ENCODE results near the gene TMEM127.
"Not testable (repeated sequence)": the region's sequence is repeated elsewhere in the genome, so short reads cannot be mapped to it uniquely, and the experiment has no call there.

Gene TMEM127

GRCh38 chr2:96262306-96262705 lies 3.5 kb downstream of the TMEM127 start:
- no peak for DNase-seq

DNA sequence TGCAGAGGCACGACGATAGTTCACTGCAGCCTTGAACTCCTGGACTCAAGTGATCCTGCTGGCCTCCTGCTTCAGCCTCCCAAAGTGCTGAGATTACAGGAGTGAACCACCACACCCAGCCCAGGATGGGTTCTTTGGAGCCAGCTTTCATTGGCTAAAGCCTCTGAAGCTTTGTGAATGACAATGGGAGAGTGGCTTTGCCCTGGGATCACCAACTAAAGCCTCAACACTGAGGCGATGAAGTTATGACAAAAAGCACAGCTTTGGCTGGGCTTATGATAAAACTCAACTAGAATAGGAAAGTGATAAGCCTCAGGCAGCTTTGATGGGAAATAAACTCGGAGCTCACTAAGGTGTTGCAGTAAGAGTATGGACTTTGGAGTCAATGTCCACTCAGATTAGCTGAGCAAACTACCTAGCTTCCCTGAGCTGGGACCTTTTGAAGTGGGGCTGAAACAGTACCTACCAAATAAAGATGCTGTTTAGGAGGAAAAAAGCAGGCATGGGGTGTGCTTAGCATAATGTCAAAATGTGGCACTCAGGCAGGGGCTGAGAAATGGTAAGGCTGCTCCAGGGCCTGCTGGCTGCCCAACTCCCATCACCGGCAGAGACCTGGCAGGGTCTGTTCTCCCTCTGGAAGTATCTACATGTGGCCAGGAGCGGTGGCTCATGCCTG lies 4.3 kb downstream of the TMEM127 start:
- DNase-seq, result no peak

DNA sequence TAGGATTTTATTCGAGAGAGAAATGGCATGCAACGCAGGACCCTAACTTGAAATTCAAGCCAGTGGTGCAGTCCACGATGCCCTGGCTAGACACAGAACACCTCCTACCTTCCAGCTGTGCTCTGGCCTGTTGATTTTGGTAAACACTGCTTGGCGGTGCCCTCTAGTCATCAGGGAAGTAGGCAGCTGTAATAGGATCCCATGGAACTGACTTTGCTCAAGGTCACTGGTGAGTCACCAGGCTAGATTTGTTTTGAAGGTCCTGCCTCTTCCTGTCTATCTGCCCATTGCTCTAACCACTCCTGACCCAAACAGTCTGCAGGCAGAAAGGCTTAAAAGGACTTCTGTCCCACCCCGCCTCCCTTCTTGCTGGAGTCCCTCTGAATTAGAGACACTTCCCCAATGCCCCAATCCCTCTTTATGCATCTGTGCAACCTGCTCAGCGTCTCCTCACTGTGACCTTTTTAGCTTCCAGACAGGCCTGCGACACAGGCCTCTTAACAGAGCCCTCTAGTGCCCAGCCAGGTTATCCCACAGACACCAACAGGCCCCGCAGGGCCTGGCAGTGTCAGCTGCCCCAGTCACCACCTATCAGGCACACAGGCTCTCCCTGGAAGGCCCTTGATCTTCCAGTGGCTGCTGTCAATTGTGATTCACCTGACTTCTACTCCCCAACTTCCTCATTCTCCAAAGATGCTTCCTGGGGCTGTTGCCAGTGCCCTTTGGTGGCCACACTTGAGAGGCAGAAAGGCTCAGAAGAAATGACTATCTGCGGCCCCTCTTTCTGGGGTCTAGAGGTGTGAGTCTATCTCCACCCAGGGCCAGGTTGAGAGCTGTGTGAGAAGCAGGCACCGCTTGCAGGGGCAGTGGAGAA lies 5.2 kb downstream of the TMEM127 start:
- peak in 1 of 2 experiments; percentile 11 for DNase-seq

DNA sequence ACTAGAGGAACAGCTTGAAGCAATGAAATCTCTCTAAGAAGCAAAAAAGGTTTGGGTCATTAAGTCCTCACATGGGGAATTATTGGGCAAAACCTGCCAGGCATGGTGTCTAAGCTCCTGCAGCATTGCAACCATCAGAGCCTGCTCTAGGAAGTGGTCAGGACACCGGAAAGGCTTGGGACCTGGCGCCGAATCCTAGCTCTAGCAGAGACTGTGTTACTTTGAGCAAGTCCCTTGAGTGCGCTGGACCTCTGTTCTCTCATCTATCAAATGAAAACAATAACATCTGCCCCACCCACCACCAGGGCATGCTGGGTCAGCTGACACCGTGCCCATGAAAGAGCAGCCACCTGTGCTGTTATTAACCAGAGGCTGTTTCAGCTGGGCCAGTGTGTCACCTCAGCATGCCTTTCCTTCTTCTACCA lies 6.3 kb downstream of the TMEM127 start:
- DNase-seq, result no peak

DNA sequence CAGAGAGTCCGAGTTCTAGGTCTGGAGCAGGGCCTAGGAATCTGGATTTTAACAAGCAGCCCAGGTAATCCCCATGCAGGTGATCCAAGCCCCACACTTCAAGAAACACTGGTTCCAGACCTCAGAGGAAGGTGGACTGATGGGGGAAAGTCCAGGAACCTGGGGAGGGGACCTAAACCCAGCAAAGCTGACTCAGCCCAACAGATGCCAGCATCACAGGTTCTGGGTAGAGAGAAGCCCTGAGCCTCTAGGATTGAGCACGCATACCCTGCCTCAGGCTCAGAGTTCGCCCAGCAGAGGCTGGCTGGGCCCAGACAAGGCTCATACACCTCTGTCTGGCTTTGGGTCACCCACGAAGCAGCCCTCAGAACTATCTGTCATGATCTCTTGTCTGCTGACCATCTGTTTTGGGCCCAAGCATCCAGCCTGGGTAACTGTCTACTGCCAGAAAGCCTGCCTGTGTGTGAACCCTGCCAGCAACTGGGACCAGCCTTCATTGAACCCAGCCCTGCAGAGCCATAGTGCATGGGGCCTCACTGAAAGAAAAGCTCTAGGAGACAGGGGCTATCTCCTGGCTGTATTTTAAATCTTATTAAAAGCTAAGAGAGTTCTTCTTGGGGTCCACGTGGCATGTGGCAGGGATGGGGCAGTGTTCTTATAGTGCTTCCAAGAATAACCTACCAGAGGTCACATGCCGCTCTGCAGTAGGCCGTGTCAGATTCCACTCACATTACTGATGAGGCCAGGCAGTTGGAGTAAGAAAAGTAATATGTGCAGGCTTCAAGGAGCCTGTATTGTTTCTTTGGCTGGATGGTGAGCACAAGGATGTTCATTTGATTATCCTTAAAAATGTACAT lies 7.4 kb downstream of the TMEM127 start:
- DNase-seq, result no peak

- not testable (repeated sequence) for DNase-seq
These were observed 8.1 kb downstream of the TMEM127 start for GRCh38 chr2:96257744-96258143.

DNA sequence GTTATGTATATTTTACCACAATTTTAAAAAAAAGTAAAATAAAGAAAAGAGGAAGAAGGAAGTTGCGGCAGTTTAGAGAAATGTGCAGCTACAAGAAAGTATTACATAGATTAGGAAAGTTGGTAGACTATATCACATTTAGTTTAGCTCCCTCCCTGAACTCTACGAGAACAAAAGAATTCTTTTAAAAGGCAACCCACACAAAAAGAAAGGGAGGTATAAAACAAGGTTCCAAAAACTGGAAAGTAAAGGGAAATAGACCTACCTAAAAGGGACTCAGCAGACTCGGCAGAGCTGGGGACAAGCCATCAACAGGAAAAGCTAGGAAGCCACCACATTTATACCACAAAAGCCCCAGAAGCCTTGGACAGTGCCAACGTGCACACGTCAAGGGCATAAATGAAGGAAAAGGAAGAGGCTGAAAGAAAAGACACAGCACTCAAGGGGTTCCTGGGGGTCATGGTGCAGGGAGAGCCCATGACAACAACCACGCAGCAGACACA lies 9.1 kb downstream of the TMEM127 start:
- no peak for DNase-seq

- DNase-seq, result no peak
These were observed 11.2 kb downstream of the TMEM127 start for GRCh38 chr2:96254571-96254970.

GRCh38 chr2:96253006-96253405 lies 12.8 kb downstream of the TMEM127 start:
- DNase-seq, result no peak

DNA sequence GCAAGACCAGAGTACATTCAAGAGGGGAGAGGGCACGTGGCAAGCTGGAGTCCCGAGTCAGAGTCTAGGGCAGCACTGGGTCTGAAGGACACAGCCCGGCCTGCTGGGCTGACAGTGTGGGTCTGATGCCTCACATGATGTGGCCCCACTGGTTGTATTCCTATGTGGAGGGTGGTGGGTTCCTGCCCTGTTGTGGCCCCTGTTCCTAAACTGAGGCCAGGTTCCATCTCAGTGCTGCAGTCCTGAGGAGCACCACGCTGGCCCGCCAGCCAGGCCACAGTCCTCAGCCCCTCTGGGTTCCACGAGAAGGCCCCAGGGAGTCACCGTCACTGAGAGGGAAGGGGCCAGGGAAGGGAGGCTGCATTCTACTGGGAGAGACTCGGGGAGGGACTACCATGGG lies 13.3 kb downstream of the TMEM127 start:
- DNase-seq, result no peak

GRCh38 chr2:96251721-96252292 lies 14.0 kb downstream of the TMEM127 start:
- DNase-seq, result no peak

GRCh38 chr2:96250188-96250587 lies 15.6 kb downstream of the TMEM127 start:
- DNase-seq, result no peak

DNA sequence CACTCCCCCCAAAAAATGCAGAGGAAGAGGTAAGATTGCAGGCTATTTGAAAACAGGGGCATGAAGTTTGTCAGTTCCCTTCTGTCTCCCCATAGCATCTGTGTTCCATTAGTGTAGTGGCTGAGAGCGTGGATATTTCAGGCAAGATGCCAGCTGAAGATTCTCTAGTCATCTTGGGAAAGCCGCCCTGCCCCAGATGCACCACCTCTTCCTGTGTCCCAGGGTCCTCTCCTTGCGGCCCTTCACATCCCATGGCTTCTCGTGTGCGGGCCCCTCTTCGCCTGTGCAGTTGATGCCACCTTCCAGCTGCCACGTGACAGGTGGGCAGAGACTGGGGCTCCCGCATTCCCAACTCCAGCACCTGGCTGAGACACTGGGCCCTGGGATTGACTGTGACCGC lies 16.1 kb downstream of the TMEM127 start:
- no peak for DNase-seq

GRCh38 chr2:96248624-96249023 lies 17.2 kb downstream of the TMEM127 start:
- no peak for DNase-seq

GRCh38 chr2:96247896-96248295 lies 17.9 kb downstream of the TMEM127 start:
- no peak for DNase-seq

GRCh38 chr2:96247009-96247408 lies 18.8 kb downstream of the TMEM127 start:
- no peak for DNase-seq

DNA sequence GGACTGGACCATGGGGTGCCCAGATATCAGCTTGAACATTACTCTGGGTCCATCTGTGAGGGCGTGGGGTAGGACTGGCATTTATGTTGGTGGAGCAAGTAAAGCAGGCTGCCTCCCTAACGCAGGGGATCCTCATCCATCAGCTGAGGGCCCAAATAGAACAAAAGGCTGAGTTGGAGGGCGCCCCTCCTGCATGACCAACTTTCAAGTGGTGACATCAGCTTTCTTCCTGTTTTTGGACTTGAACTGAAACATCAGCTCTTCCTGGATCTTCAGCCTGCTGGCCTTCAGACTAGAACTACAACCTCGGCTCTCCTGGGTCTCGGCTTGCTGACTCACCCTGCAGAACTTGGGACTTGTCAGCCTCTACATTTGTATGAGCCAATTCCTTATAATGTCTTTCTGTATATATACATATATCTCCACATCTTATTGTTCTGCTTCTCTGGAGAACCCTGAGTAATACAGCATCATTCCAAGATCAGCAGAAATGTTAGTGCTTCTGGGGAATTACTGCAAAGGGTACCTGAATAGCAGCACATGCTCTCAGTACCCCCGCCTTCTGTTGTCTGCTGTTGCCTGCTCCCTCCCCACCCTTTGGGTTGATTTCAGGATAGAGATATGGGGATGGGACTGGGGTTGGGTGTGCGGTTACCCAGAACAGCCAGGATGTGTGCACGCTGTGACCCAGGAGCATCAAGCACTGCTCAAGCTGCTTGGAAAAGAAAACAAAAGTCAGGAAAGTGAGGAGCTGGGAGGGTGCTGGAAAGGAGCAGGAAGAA lies 20.0 kb downstream of the TMEM127 start:
- no peak for DNase-seq

- DNase-seq, result no peak
These were observed 22.0 kb downstream of the TMEM127 start for GRCh38 chr2:96243843-96244242.

GRCh38 chr2:96241900-96242611 lies 23.7 kb downstream of the TMEM127 start:
- peak in 1 of 2 experiments; percentile 34 for DNase-seq

- DNase-seq, result no peak
These were observed 24.6 kb downstream of the TMEM127 start for GRCh38 chr2:96241227-96241626.
